ENCODE data around the gene TAMM41.

Gene TAMM41

GRCh38 chr3:11826628-11827265 lies 19.9 kb downstream of the TAMM41 start:
- no peak for TF ChIP-seq CTCF (IDR thresholded peaks at IDR 0.05; ENCODE audit: low read depth, low read length, missing control alignments)
- no peak for DNase-seq (ENCODE audit: low read depth)
- H3K4me3 ChIP-seq (ENCODE audit: low read depth, low read length): no peak overlapping the region
- in situ Hi-C loops (cut with HindIII; ENCODE audit: low sequenced_read_pairs): no loop called here

GRCh38 chr3:11825301-11825700 lies 21.4 kb downstream of the TAMM41 start:
- no peak overlapping the region for H3K4me3 ChIP-seq (ENCODE audit: low read depth, low read length)
- TF ChIP-seq CTCF (IDR thresholded peaks at IDR 0.05; ENCODE audit: low read depth, low read length, missing control alignments): no peak
- in situ Hi-C loops (cut with HindIII; ENCODE audit: low sequenced_read_pairs): no loop called here
- DNase-seq (ENCODE audit: low read depth): no peak

- TF ChIP-seq CTCF (IDR thresholded peaks at IDR 0.05; ENCODE audit: low read depth, low read length, missing control alignments): peak; percentile 14
- in situ Hi-C loops (cut with HindIII; ENCODE audit: low sequenced_read_pairs): no loop called here
- peak; percentile 42 for DNase-seq (ENCODE audit: low read depth)
- no peak overlapping the region for H3K4me3 ChIP-seq (ENCODE audit: low read depth, low read length)
Observed at GRCh38 chr3:11820531-11821041, 26.1 kb downstream of the TAMM41 start.

GRCh38 chr3:11819146-11819689 lies 27.5 kb downstream of the TAMM41 start:
- in situ Hi-C loops (cut with HindIII; ENCODE audit: low sequenced_read_pairs): no loop called here
- no peak for TF ChIP-seq CTCF (IDR thresholded peaks at IDR 0.05; ENCODE audit: low read depth, low read length, missing control alignments)
- H3K4me3 ChIP-seq (ENCODE audit: low read depth, low read length): no peak overlapping the region
- no peak for DNase-seq (ENCODE audit: low read depth)

GRCh38 chr3:11818033-11818432 lies 28.7 kb downstream of the TAMM41 start:
- TF ChIP-seq CTCF (IDR thresholded peaks at IDR 0.05; ENCODE audit: low read depth, low read length, missing control alignments): no peak
- DNase-seq (ENCODE audit: low read depth): no peak
- H3K4me3 ChIP-seq (ENCODE audit: low read depth, low read length): no peak overlapping the region
- in situ Hi-C loops (cut with HindIII; ENCODE audit: low sequenced_read_pairs): no loop called here

- no peak overlapping the region for H3K4me3 ChIP-seq (ENCODE audit: low read depth, low read length)
- DNase-seq (ENCODE audit: low read depth): no peak
- in situ Hi-C loops (cut with HindIII; ENCODE audit: low sequenced_read_pairs): no loop called here
- TF ChIP-seq CTCF (IDR thresholded peaks at IDR 0.05; ENCODE audit: low read depth, low read length, missing control alignments): no peak
Observed at GRCh38 chr3:11815111-11815510, 31.6 kb downstream of the TAMM41 start.
